Mesenchymal stem cell (in vitro differentiated cells and primary cell): ENCODE data around the gene CASP8AP2.
"Not testable (repeated sequence)": the region's sequence is repeated elsewhere in the genome, so short reads cannot be mapped to it uniquely, and the experiment has no call there.

Source experiments
- DNase-seq: peaks from one replicate; pipeline ENCODE4 v3.0.0-alpha.2; 2013
- H2AFZ ChIP-seq: one replicate; pipeline ENCODE4 v1.6.1; 2013; ENCODE audit warnings: low read depth, mild to moderate bottlenecking, control low read depth, inconsistent platforms, low read length, moderate library complexity
- H2AK5ac ChIP-seq: 2 replicates; pipeline ENCODE4 v1.6.1; 2013; ENCODE audit warnings: low read length, moderate library complexity, mild to moderate bottlenecking, inconsistent platforms; ENCODE audit not compliant: severe bottlenecking
- H2BK120ac ChIP-seq: one replicate; pipeline ENCODE4 v1.6.1; 2013; ENCODE audit warnings: low read depth, mild to moderate bottlenecking, inconsistent platforms, low read length, moderate library complexity
- H2BK12ac ChIP-seq, 2 experiments: one replicate each; pipeline ENCODE4 v1.6.1; 2013; ENCODE audit warnings: inconsistent platforms in 2 of 2, low read length in 2 of 2, mild to moderate bottlenecking in 2 of 2, moderate library complexity in 2 of 2, control low read depth in 1 of 2
- H2BK15ac ChIP-seq: one replicate; pipeline ENCODE4 v1.6.1; 2013; ENCODE audit warnings: mild to moderate bottlenecking, low read depth, inconsistent platforms; ENCODE audit not compliant: poor library complexity, severe bottlenecking
- H2BK5ac ChIP-seq: 2 replicates; pipeline ENCODE4 v1.6.1; 2013; ENCODE audit warnings: low read depth, mild to moderate bottlenecking, low read length, control low read depth, inconsistent platforms; ENCODE audit not compliant: poor library complexity, severe bottlenecking
- H3K14ac ChIP-seq, 2 experiments: one replicate each; pipeline ENCODE4 v1.6.1; 2013; ENCODE audit warnings: inconsistent platforms in 2 of 2, low read length in 2 of 2, control low read depth in 1 of 2, mild to moderate bottlenecking in 1 of 2, moderate library complexity in 1 of 2
- H3K18ac ChIP-seq, 2 experiments: one replicate each; pipeline ENCODE4 v1.6.1; 2013; ENCODE audit warnings: inconsistent platforms in 2 of 2, low read length in 2 of 2, control low read depth in 1 of 2, low read depth in 1 of 2, mild to moderate bottlenecking in 1 of 2
- H3K23ac ChIP-seq, 2 experiments: one replicate each; pipeline ENCODE4 v1.6.1; 2013; ENCODE audit warnings: inconsistent platforms in 2 of 2, low read length in 2 of 2, mild to moderate bottlenecking in 2 of 2, moderate library complexity in 2 of 2, control low read depth in 1 of 2
- H3K27ac ChIP-seq: 2 replicates; pipeline ENCODE4 v1.5.1; 2013; ENCODE audit warnings: mild to moderate bottlenecking, moderate library complexity, low read length, control low read depth, inconsistent platforms; ENCODE audit not compliant: poor library complexity, severe bottlenecking
- H3K27me3 ChIP-seq, 2 experiments: 2 replicates each; pipeline versions ENCODE4 v1.6.1 to v1.7.0; 2013; ENCODE audit warnings: low read length in 2 of 2, mild to moderate bottlenecking in 2 of 2, moderate library complexity in 2 of 2, control low read depth in 1 of 2, inconsistent platforms in 1 of 2; ENCODE audit not compliant: control insufficient read depth in 1 of 2, insufficient read depth in 1 of 2
- H3K36me3 ChIP-seq, 2 experiments: 2 replicates each; pipeline versions ENCODE4 v1.6.1 to v1.7.0; 2013; ENCODE audit warnings: low read length in 2 of 2, control low read depth in 1 of 2, inconsistent platforms in 1 of 2, low read depth in 1 of 2, mild to moderate bottlenecking in 1 of 2; ENCODE audit not compliant: insufficient read depth in 2 of 2, control insufficient read depth in 1 of 2
- H3K4ac ChIP-seq, 2 experiments: one replicate each; pipeline ENCODE4 v1.6.1; 2013; ENCODE audit warnings: inconsistent platforms in 2 of 2, low read length in 2 of 2, mild to moderate bottlenecking in 2 of 2, moderate library complexity in 2 of 2, control low read depth in 1 of 2, low read depth in 1 of 2
- H3K4me1 ChIP-seq: 2 replicates; pipeline ENCODE4 v1.6.1; 2013; ENCODE audit warnings: low read depth, low read length, control low read depth; ENCODE audit not compliant: control insufficient read depth, insufficient read depth
- H3K4me2 ChIP-seq: 2 replicates; pipeline ENCODE4 v1.6.1; 2013; ENCODE audit warnings: low read length, mild to moderate bottlenecking, inconsistent platforms; ENCODE audit not compliant: poor library complexity, severe bottlenecking
- H3K4me3 ChIP-seq, 2 experiments: 2 replicates each; pipeline versions ENCODE4 v1.5.1 to v1.7.0; 2013; ENCODE audit warnings: low read length in 2 of 2, mild to moderate bottlenecking in 2 of 2, control low read depth in 1 of 2, low read depth in 1 of 2; ENCODE audit not compliant: insufficient read depth in 1 of 2
- H3K79me1 ChIP-seq: replicated peaks from 2 replicates; pipeline ENCODE4 v1.6.1; 2013; ENCODE audit warnings: mild to moderate bottlenecking, control low read depth, low read length, inconsistent platforms; ENCODE audit not compliant: poor library complexity, severe bottlenecking
- H3K9ac ChIP-seq: 2 replicates; pipeline ENCODE4 v1.7.0; 2013; ENCODE audit warnings: mild to moderate bottlenecking, low read length, moderate library complexity
- H3K9me3 ChIP-seq: 2 replicates; pipeline ENCODE4 v1.7.0; 2013; ENCODE audit warnings: mild to moderate bottlenecking, low read length; ENCODE audit not compliant: control insufficient read depth
- H4K8ac ChIP-seq: one replicate; pipeline ENCODE4 v1.6.1; 2013; ENCODE audit warnings: inconsistent platforms, mild to moderate bottlenecking, low read length, moderate library complexity
- H4K91ac ChIP-seq: one replicate; pipeline ENCODE4 v1.6.1; 2013; ENCODE audit warnings: mild to moderate bottlenecking, low read length, inconsistent platforms
- WGBS: methylation state at CpG from one replicate; pipeline ENCODE4 v1.1.7; 2013; ENCODE audit warnings: mixed read lengths; 5-methylcytosine and 5-hydroxymethylcytosine counted together

The CASP8AP2 gene

DNA sequence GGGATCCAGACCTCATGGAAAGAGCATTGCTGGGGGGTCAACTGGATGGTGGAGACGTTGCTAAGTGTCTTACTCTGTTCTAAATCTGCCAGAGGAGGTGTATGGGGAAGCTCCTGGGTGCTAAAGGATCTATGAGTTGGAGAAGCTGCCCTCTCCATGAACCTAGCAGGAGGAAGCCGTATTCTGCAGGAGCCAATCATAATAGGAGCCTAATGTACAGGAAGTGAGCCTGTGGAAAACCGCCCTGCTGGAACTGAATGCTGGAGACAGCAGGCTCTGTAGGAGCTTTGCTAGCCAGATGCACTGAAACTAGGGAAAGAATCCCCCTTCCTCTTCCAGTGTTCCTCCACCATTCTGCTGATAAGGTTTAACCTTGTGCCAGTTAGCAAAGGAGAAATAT lies 10.9 kb downstream of the CASP8AP2 start:
- H3K4ac ChIP-seq: peak overlapping the region in 1 of 2 experiments; percentile 7
- H2BK15ac ChIP-seq: no peak overlapping the region
- H2BK120ac ChIP-seq: no peak overlapping the region
- H2BK12ac ChIP-seq: no peak overlapping the region
- H3K79me1 ChIP-seq: peaks cover 12% of the 10 kb centered on the region
- no peak overlapping the region for H3K9ac ChIP-seq
- no peak overlapping the region for H2AFZ ChIP-seq
- no peak for DNase-seq
- H3K4me1 ChIP-seq: peaks cover 8% of the 10 kb centered on the region
- no peak overlapping the region for H2AK5ac ChIP-seq
- H2BK5ac ChIP-seq: no peak overlapping the region
- no peak overlapping the region for H3K18ac ChIP-seq
- no peaks in the 10 kb centered on the region for H3K27me3 ChIP-seq
- 72% methylated on average over 3 of the region's 3 CpGs for whole genome bisulfite sequencing
- H4K8ac ChIP-seq: peak overlapping the region; percentile 69
- H3K4me2 ChIP-seq: no peak overlapping the region
- H3K9me3 ChIP-seq: no peaks in the 10 kb centered on the region
- H3K23ac ChIP-seq: no peak overlapping the region
- H3K4me3 ChIP-seq: no peak overlapping the region
- no peak overlapping the region for H3K14ac ChIP-seq
- no peak overlapping the region for H3K27ac ChIP-seq
- peaks cover 14 to 21% of the 10 kb centered on the region in 2 experiments for H3K36me3 ChIP-seq
- H4K91ac ChIP-seq: peak overlapping the region; percentile 34

GRCh38 chr6:89842228-89842627 lies 12.5 kb downstream of the CASP8AP2 start:
- Histone ChIP-seq H3K18ac (no peak overlapping the region), H2BK120ac (no peak overlapping the region), H2BK12ac (no peak overlapping the region), H2AK5ac (no peak overlapping the region), H4K91ac (no peak overlapping the region), H3K27ac (no peak overlapping the region), H3K9ac (no peak overlapping the region), H3K79me1 (peaks cover 7% of the 10 kb centered on the region), H2AFZ (no peak overlapping the region), H3K9me3 (no peaks in the 10 kb centered on the region), H2BK15ac (no peak overlapping the region), H3K4me3 (no peak overlapping the region), H3K14ac (no peak overlapping the region), H3K36me3 (peaks cover 9 to 20% of the 10 kb centered on the region in 2 experiments), H3K4me2 (no peak overlapping the region), H3K4me1 (peaks cover 8% of the 10 kb centered on the region), H3K23ac (no peak overlapping the region), H3K27me3 (no peaks in the 10 kb centered on the region), H3K4ac (no peak overlapping the region), H2BK5ac (no peak overlapping the region), H4K8ac (no peak overlapping the region)
- 80% methylated on average over 2 of the region's 2 CpGs for WGBS
- peak; percentile 45 for DNase-seq

- H2AK5ac ChIP-seq: no peak overlapping the region
- no peak overlapping the region for H4K8ac ChIP-seq
- H3K4ac ChIP-seq: no peak overlapping the region
- H2BK15ac ChIP-seq: no peak overlapping the region
- H2BK5ac ChIP-seq: no peak overlapping the region
- H3K14ac ChIP-seq: no peak overlapping the region
- no peak overlapping the region for H3K23ac ChIP-seq
- no peaks in the 10 kb centered on the region for H3K27me3 ChIP-seq
- 97% methylated on average over 1 of the region's 3 CpGs for WGBS
- H3K27ac ChIP-seq: peak overlapping the region; percentile 79
- H3K9ac ChIP-seq: no peak overlapping the region
- H3K18ac ChIP-seq: no peak overlapping the region
- H3K4me2 ChIP-seq: peak overlapping the region; percentile 47
- H3K4me1 ChIP-seq: peaks cover 8% of the 10 kb centered on the region
- H2BK120ac ChIP-seq: no peak overlapping the region
- no peak overlapping the region for H2BK12ac ChIP-seq
- peaks cover 7 to 19% of the 10 kb centered on the region in 2 experiments for H3K36me3 ChIP-seq
- H4K91ac ChIP-seq: no peak overlapping the region
- H3K79me1 ChIP-seq: peaks cover 7% of the 10 kb centered on the region
- peak; percentile 56 for DNase-seq
- H2AFZ ChIP-seq: no peak overlapping the region
- H3K9me3 ChIP-seq: no peaks in the 10 kb centered on the region
- no peak overlapping the region for H3K4me3 ChIP-seq
These were observed 13.4 kb downstream of the CASP8AP2 start for GRCh38 chr6:89843070-89843469.

DNA sequence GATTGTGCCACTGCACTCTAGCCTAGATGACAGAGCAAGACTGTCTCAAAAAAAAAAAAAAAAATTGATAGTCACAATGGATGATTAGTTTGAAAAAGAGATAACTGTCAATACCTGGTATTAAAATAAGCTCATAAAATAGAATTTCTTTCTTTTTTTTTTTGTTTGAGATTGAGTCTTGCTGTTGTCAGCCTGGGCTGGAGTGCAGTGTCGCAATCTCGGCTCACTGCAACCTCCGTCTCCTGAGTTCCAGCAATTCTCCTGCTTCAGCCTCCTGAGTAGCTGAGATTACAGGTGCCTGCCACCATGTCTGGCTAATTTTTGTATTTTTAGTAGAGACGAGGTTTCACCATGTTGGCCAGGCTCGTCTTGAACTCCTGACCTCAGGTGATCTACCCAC lies 17.8 kb downstream of the CASP8AP2 start:
- not testable (repeated sequence) for H4K8ac ChIP-seq, H3K23ac ChIP-seq, H3K4me1 ChIP-seq, H3K14ac ChIP-seq, H3K4me3 ChIP-seq, H3K9ac ChIP-seq, H3K9me3 ChIP-seq, H3K4ac ChIP-seq, H2BK120ac ChIP-seq, H3K4me2 ChIP-seq, H3K18ac ChIP-seq, H4K91ac ChIP-seq, H2BK5ac ChIP-seq, H2AFZ ChIP-seq, H2BK15ac ChIP-seq, H2AK5ac ChIP-seq, H2BK12ac ChIP-seq, DNase-seq, H3K27ac ChIP-seq, H3K27me3 ChIP-seq, H3K79me1 ChIP-seq
- WGBS: 97% methylated on average over 4 of the region's 5 CpGs
- H3K36me3 ChIP-seq: peaks cover 4 to 32% of the 10 kb centered on the region in 2 experiments
